OCI-M2 (cell line): ENCODE results near the gene PTPRD.
"Not testable (repeated sequence)": the region's sequence is repeated elsewhere in the genome, so short reads cannot be mapped to it uniquely, and the experiment has no call there.

ENCODE experiments used
- DNase-seq: peaks from one replicate; lab custom pipeline; 2025; ENCODE audit not compliant: unreplicated experiment; lab: John Stamatoyannopoulos, UW

Gene PTPRD

GRCh38 chr9:10488937-10489336 lies 123.9 kb downstream of the PTPRD start:
- DNase-seq, result no peak

- no peak for DNase-seq
Observed at GRCh38 chr9:10479172-10479571, 133.6 kb downstream of the PTPRD start.

- not testable (repeated sequence) for DNase-seq
Observed at GRCh38 chr9:10449201-10449617, 163.6 kb downstream of the PTPRD start.

- no peak for DNase-seq
Observed at GRCh38 chr9:10447036-10447435, 165.8 kb downstream of the PTPRD start.

GRCh38 chr9:10443868-10444204 lies 169.0 kb downstream of the PTPRD start:
- DNase-seq, result no peak

GRCh38 chr9:10443181-10443867 lies 169.5 kb downstream of the PTPRD start:
- no peak for DNase-seq

GRCh38 chr9:10438955-10439354 lies 173.8 kb downstream of the PTPRD start:
- DNase-seq, result no peak

GRCh38 chr9:10436756-10437155 lies 176.0 kb downstream of the PTPRD start:
- DNase-seq, result no peak

- no peak for DNase-seq
Observed at GRCh38 chr9:10434412-10434811, 178.4 kb downstream of the PTPRD start.

GRCh38 chr9:10411272-10411671 lies 201.5 kb downstream of the PTPRD start:
- no peak for DNase-seq

- no peak for DNase-seq
Observed at GRCh38 chr9:10403283-10403682, 209.5 kb downstream of the PTPRD start.

GRCh38 chr9:10396615-10397014 lies 216.2 kb downstream of the PTPRD start:
- no peak for DNase-seq

- no peak for DNase-seq
Observed at GRCh38 chr9:10387282-10387681, 225.5 kb downstream of the PTPRD start.

GRCh38 chr9:10371824-10372223 lies 241.0 kb downstream of the PTPRD start:
- DNase-seq, result no peak

GRCh38 chr9:10366171-10366779 lies 246.5 kb downstream of the PTPRD start:
- no peak for DNase-seq

- no peak for DNase-seq
Observed at GRCh38 chr9:10354591-10354990, 258.2 kb downstream of the PTPRD start.

GRCh38 chr9:10345621-10346020 lies 267.2 kb downstream of the PTPRD start:
- DNase-seq, result not testable (repeated sequence)

GRCh38 chr9:10341057-10341456 lies 271.7 kb downstream of the PTPRD start:
- DNase-seq, result no peak

GRCh38 chr9:10339152-10339551 lies 273.6 kb downstream of the PTPRD start:
- DNase-seq, result no peak

GRCh38 chr9:10331157-10331556 lies 281.6 kb downstream of the PTPRD start:
- DNase-seq, result no peak

GRCh38 chr9:10282084-10282483 lies 330.7 kb downstream of the PTPRD start:
- DNase-seq, result no peak

- DNase-seq, result no peak
Observed at GRCh38 chr9:10274988-10275387, 337.8 kb downstream of the PTPRD start.

- no peak for DNase-seq
Observed at GRCh38 chr9:10274175-10274574, 338.6 kb downstream of the PTPRD start.
